CD4-positive, alpha-beta T cell treated with Interleukin-21 for 1 hour (primary cell): ENCODE results near the gene GEMIN5.
"Not testable (repeated sequence)": the region's sequence is repeated elsewhere in the genome, so short reads cannot be mapped to it uniquely, and the experiment has no call there.

Experiments used
- DNase-seq: peaks from one replicate; pipeline ENCODE4 v3.0.0-alpha.2; 2020

Gene GEMIN5

GRCh38 chr5:154940375-154940771, 2.4 kb upstream of the GEMIN5 start:
- no peak for DNase-seq

- not testable (repeated sequence) for DNase-seq
Observed at GRCh38 chr5:154939387-154939786, 1.4 kb upstream of the GEMIN5 start.

- DNase-seq, result no peak
Observed at GRCh38 chr5:154937186-154937717, 759 bp downstream of the GEMIN5 start.

GRCh38 chr5:154934881-154935280, 3.1 kb downstream of the GEMIN5 start:
- no peak for DNase-seq

- DNase-seq, result no peak
Observed at GRCh38 chr5:154933537-154933936, 4.5 kb downstream of the GEMIN5 start.

- no peak for DNase-seq
Observed at GRCh38 chr5:154923441-154924430, 14.3 kb downstream of the GEMIN5 start.

GRCh38 chr5:154917757-154918156, 20.3 kb downstream of the GEMIN5 start:
- DNase-seq, result no peak

GRCh38 chr5:154916874-154917273, 21.1 kb downstream of the GEMIN5 start:
- no peak for DNase-seq

- not testable (repeated sequence) for DNase-seq
Observed at GRCh38 chr5:154905601-154906000, 32.4 kb downstream of the GEMIN5 start.

GRCh38 chr5:154901913-154902312, 36.1 kb downstream of the GEMIN5 start:
- no peak for DNase-seq

GRCh38 chr5:154901276-154901675, 36.7 kb downstream of the GEMIN5 start:
- DNase-seq, result no peak

- no peak for DNase-seq
Observed at GRCh38 chr5:154900066-154900465, 37.9 kb downstream of the GEMIN5 start.

- no peak for DNase-seq
Observed at GRCh38 chr5:154899151-154899816, 38.7 kb downstream of the GEMIN5 start.

- no peak for DNase-seq
Observed at GRCh38 chr5:154898210-154898609, 39.8 kb downstream of the GEMIN5 start.

- DNase-seq, result no peak
Observed at GRCh38 chr5:154896562-154897165, 41.3 kb downstream of the GEMIN5 start.

GRCh38 chr5:154895606-154896561, 42.1 kb downstream of the GEMIN5 start:
- DNase-seq, result no peak

- DNase-seq, result no peak
Observed at GRCh38 chr5:154893381-154893780, 44.6 kb downstream of the GEMIN5 start.

- no peak for DNase-seq
Observed at GRCh38 chr5:154892369-154892771, 45.6 kb downstream of the GEMIN5 start.

- no peak for DNase-seq
Observed at GRCh38 chr5:154885439-154885838, 52.6 kb downstream of the GEMIN5 start.

- no peak for DNase-seq
Observed at GRCh38 chr5:154884424-154884823, 53.6 kb downstream of the GEMIN5 start.

- no peak for DNase-seq
Observed at GRCh38 chr5:154881986-154882385, 56.0 kb downstream of the GEMIN5 start.
